Measurements from ENCODE around the gene CEND1.
A peak's percentile ranks its signal among the peaks of the same experiment; 100 is the strongest.

The CEND1 gene

GRCh38 chr11:789943-790342 is at the start of gene CEND1:
Gene CEND1 (minus strand): TSS chr11:790090. CDS start chr11:788576, 1,514 bp downstream.
- Histone ChIP-seq H3K9ac (ENCODE audit: insufficient read length, low read depth) (peak within 1 kb of the TSS; percentile 76), H3K4me3 (ENCODE audit: insufficient read length, low read depth) (no peak within 1 kb of the TSS), H3K27me3 (ENCODE audit: insufficient read depth, insufficient read length) (no peaks in the 10 kb centered on the region), H3K36me3 (ENCODE audit: insufficient read depth, insufficient read length, low read length) (peaks cover 51% of the 10 kb centered on the region), H3K4me1 (ENCODE audit: insufficient read depth, insufficient read length) (peaks cover 47% of the 10 kb centered on the region), H3K9me3 (ENCODE audit: insufficient read depth, low read length) (no peaks in the 10 kb centered on the region)
- TF ChIP-seq YY1 (IDR thresholded peaks at IDR 0.05; ENCODE audit: insufficient read depth, insufficient read length) (no peak), ZNF274 (IDR thresholded peaks at IDR 0.05; ENCODE audit: low read depth, low read length) (no peak), SUZ12 (IDR thresholded peaks at IDR 0.05; ENCODE audit: extremely low read depth, insufficient read depth, insufficient read length) (no peak)
- no peak for DNase-seq (ENCODE audit: low read depth, low spot score)

DNA sequence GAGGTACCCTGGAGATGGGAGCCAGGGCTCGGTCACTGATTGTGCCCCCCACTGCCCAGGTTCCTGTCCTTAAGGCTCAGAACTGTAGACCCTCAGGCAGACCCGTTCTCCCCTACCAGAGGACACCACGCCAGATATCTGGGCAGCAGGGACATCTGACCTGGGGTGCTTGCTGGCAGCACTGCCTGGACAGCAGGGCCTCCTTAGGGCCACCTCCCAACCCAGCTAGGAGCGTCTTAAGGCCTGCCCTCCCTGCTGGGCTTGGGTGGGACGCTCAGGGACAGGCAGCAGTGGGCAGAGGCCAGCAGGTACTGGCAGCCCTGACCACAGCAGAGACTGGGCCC is 49.4 kb upstream of the CEND1 start:
- TF ChIP-seq ZNF274 (IDR thresholded peaks at IDR 0.05; ENCODE audit: low read depth, low read length) (no peak), SUZ12 (IDR thresholded peaks at IDR 0.05; ENCODE audit: extremely low read depth, insufficient read depth, insufficient read length) (no peak)
- peaks cover 41% of the 10 kb centered on the region for H3K4me1 ChIP-seq (ENCODE audit: insufficient read depth, insufficient read length)
- H3K4me3 ChIP-seq (ENCODE audit: insufficient read length, low read depth): no peak overlapping the region
- H3K9ac ChIP-seq (ENCODE audit: insufficient read length, low read depth): peak overlapping the region; percentile 10
- H3K9me3 ChIP-seq (ENCODE audit: insufficient read depth, low read length): no peaks in the 10 kb centered on the region
- DNase-seq (ENCODE audit: low read depth, low spot score): no peak
- H3K27me3 ChIP-seq (ENCODE audit: insufficient read depth, insufficient read length): no peaks in the 10 kb centered on the region
- H3K36me3 ChIP-seq (ENCODE audit: insufficient read depth, insufficient read length, low read length): peaks cover 66% of the 10 kb centered on the region

GRCh38 chr11:838441-839279 is 48.8 kb upstream of the CEND1 start:
- H3K4me1 ChIP-seq (ENCODE audit: insufficient read depth, insufficient read length): peaks cover 42% of the 10 kb centered on the region
- H3K27me3 ChIP-seq (ENCODE audit: insufficient read depth, insufficient read length): no peaks in the 10 kb centered on the region
- H3K9ac ChIP-seq (ENCODE audit: insufficient read length, low read depth): peak overlapping the region; percentile 10
- H3K36me3 ChIP-seq (ENCODE audit: insufficient read depth, insufficient read length, low read length): peaks cover 66% of the 10 kb centered on the region
- no peaks in the 10 kb centered on the region for H3K9me3 ChIP-seq (ENCODE audit: insufficient read depth, low read length)
- no peak for DNase-seq (ENCODE audit: low read depth, low spot score)
- H3K4me3 ChIP-seq (ENCODE audit: insufficient read length, low read depth): no peak overlapping the region
- TF ChIP-seq SUZ12 (IDR thresholded peaks at IDR 0.05; ENCODE audit: extremely low read depth, insufficient read depth, insufficient read length) (no peak), ZNF274 (IDR thresholded peaks at IDR 0.05; ENCODE audit: low read depth, low read length) (no peak), YY1 (IDR thresholded peaks at IDR 0.05; ENCODE audit: insufficient read depth, insufficient read length) (no peak)

DNA sequence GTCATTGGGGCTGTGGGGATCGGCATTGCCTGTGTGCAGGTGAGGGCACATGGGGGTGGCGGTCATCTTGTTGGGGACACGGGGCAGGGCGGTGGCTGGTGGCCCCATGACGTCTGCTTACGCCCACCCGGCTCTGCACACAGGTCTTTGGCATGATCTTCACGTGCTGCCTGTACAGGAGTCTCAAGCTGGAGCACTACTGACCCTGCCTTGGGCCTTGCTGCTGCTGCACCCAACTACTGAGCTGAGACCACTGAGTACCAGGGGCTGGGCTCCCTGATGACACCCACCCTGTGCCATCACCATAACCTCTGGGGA is 48.1 kb upstream of the CEND1 start:
- no peak overlapping the region for H3K9ac ChIP-seq (ENCODE audit: insufficient read length, low read depth)
- TF ChIP-seq YY1 (IDR thresholded peaks at IDR 0.05; ENCODE audit: insufficient read depth, insufficient read length) (no peak), ZNF274 (IDR thresholded peaks at IDR 0.05; ENCODE audit: low read depth, low read length) (no peak), SUZ12 (IDR thresholded peaks at IDR 0.05; ENCODE audit: extremely low read depth, insufficient read depth, insufficient read length) (no peak)
- H3K9me3 ChIP-seq (ENCODE audit: insufficient read depth, low read length): no peaks in the 10 kb centered on the region
- H3K4me3 ChIP-seq (ENCODE audit: insufficient read length, low read depth): no peak overlapping the region
- peaks cover 66% of the 10 kb centered on the region for H3K36me3 ChIP-seq (ENCODE audit: insufficient read depth, insufficient read length, low read length)
- H3K4me1 ChIP-seq (ENCODE audit: insufficient read depth, insufficient read length): peaks cover 42% of the 10 kb centered on the region
- H3K27me3 ChIP-seq (ENCODE audit: insufficient read depth, insufficient read length): no peaks in the 10 kb centered on the region
- no peak for DNase-seq (ENCODE audit: low read depth, low spot score)

DNA sequence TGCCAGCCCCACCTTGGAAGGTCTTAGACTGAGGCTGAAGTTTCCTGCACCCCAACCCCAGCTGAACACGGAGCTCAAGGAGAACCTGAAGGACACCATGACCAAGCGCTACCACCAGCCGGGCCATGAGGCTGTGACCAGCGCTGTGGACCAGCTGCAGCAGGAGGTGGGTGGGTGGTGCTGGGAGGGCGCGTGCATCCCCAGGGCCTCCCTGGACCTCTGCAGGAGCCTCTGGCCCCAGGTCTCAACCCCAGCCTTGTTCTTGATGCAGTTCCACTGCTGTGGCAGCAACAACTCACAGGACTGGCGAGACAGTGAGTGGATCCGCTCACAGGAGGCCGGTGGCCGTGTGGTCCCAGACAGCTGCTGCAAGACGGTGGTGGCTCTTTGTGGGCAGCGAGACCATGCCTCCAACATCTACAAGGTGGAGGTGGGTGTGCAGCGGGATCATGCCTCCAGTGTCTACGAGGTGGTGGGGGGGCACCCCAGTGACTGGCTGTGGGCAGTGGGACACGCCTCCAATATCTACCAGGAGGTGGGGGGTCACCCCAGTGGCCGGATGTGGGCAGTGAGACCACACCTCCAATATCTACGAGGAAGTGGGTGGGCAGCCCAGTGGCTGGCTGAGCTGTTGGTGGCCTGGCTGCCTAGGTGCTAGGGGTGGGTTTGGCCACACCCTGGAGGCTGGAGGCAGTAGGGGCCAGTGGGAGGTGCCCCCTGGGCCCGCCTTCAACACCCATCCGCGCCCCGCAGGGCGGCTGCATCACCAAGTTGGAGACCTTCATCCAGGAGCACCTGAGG is 47.5 kb upstream of the CEND1 start:
- peaks cover 42% of the 10 kb centered on the region for H3K4me1 ChIP-seq (ENCODE audit: insufficient read depth, insufficient read length)
- no peaks in the 10 kb centered on the region for H3K9me3 ChIP-seq (ENCODE audit: insufficient read depth, low read length)
- DNase-seq (ENCODE audit: low read depth, low spot score): no peak
- peaks cover 66% of the 10 kb centered on the region for H3K36me3 ChIP-seq (ENCODE audit: insufficient read depth, insufficient read length, low read length)
- no peak overlapping the region for H3K4me3 ChIP-seq (ENCODE audit: insufficient read length, low read depth)
- H3K9ac ChIP-seq (ENCODE audit: insufficient read length, low read depth): peak overlapping the region; percentile 56
- H3K27me3 ChIP-seq (ENCODE audit: insufficient read depth, insufficient read length): no peaks in the 10 kb centered on the region
- TF ChIP-seq YY1 (IDR thresholded peaks at IDR 0.05; ENCODE audit: insufficient read depth, insufficient read length) (no peak), SUZ12 (IDR thresholded peaks at IDR 0.05; ENCODE audit: extremely low read depth, insufficient read depth, insufficient read length) (no peak), ZNF274 (IDR thresholded peaks at IDR 0.05; ENCODE audit: low read depth, low read length) (no peak)

DNA sequence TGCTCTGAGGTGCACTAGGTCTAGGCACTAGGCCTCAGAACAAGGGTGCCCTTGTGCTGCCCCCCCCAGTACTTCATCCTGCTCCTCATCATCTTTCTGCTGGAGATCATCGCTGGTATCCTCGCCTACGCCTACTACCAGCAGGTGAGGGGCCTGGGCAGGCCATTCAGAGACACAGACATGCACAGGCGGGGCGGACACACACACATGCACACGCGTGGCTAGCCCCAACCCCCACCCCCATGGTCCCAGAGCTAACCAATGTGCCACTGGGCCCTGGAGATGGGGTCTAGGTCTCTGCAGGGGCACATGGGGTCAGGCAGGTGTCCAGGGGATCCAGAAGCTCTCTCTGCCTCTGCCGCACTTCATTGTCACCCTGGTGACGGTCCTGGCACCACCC is 46.8 kb upstream of the CEND1 start:
- Histone ChIP-seq H3K9me3 (ENCODE audit: insufficient read depth, low read length) (no peaks in the 10 kb centered on the region), H3K4me3 (ENCODE audit: insufficient read length, low read depth) (no peak overlapping the region), H3K36me3 (ENCODE audit: insufficient read depth, insufficient read length, low read length) (peaks cover 66% of the 10 kb centered on the region), H3K27me3 (ENCODE audit: insufficient read depth, insufficient read length) (peaks cover 7% of the 10 kb centered on the region), H3K4me1 (ENCODE audit: insufficient read depth, insufficient read length) (peaks cover 48% of the 10 kb centered on the region), H3K9ac (ENCODE audit: insufficient read length, low read depth) (peak overlapping the region; percentile 56)
- DNase-seq (ENCODE audit: low read depth, low spot score): no peak
- no peak for TF ChIP-seq ZNF274 (IDR thresholded peaks at IDR 0.05; ENCODE audit: low read depth, low read length)
- TF ChIP-seq YY1 (IDR thresholded peaks at IDR 0.05; ENCODE audit: insufficient read depth, insufficient read length): no peak
- TF ChIP-seq SUZ12 (IDR thresholded peaks at IDR 0.05; ENCODE audit: extremely low read depth, insufficient read depth, insufficient read length): no peak

DNA sequence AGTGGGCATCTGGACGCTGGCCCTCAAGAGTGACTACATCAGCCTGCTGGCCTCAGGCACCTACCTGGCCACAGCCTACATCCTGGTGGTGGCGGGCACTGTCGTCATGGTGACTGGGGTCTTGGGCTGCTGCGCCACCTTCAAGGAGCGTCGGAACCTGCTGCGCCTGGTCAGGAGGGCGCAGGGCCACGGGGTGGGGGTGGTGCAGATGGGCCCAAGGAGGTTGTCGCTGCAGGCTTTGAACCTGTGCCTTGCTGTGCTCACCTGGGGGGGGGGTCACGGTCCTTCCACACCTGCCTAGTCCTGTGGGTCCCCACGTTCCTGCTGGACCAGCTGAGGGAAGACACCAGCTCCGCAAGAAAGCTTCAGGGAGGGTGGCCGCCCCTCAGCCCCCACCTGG is 46.4 kb upstream of the CEND1 start:
- Histone ChIP-seq H3K9ac (ENCODE audit: insufficient read length, low read depth) (peak overlapping the region; percentile 56), H3K4me3 (ENCODE audit: insufficient read length, low read depth) (no peak overlapping the region), H3K27me3 (ENCODE audit: insufficient read depth, insufficient read length) (peaks cover 11% of the 10 kb centered on the region), H3K4me1 (ENCODE audit: insufficient read depth, insufficient read length) (peaks cover 49% of the 10 kb centered on the region), H3K9me3 (ENCODE audit: insufficient read depth, low read length) (no peaks in the 10 kb centered on the region), H3K36me3 (ENCODE audit: insufficient read depth, insufficient read length, low read length) (peaks cover 65% of the 10 kb centered on the region)
- TF ChIP-seq YY1 (IDR thresholded peaks at IDR 0.05; ENCODE audit: insufficient read depth, insufficient read length) (no peak), SUZ12 (IDR thresholded peaks at IDR 0.05; ENCODE audit: extremely low read depth, insufficient read depth, insufficient read length) (no peak), ZNF274 (IDR thresholded peaks at IDR 0.05; ENCODE audit: low read depth, low read length) (no peak)
- no peak for DNase-seq (ENCODE audit: low read depth, low spot score)

Measured in NT2/D1 (cell line).